ENCODE data around the gene FIBP.
A peak's percentile ranks its signal among the peaks of the same experiment; 100 is the strongest.

The FIBP gene

DNA sequence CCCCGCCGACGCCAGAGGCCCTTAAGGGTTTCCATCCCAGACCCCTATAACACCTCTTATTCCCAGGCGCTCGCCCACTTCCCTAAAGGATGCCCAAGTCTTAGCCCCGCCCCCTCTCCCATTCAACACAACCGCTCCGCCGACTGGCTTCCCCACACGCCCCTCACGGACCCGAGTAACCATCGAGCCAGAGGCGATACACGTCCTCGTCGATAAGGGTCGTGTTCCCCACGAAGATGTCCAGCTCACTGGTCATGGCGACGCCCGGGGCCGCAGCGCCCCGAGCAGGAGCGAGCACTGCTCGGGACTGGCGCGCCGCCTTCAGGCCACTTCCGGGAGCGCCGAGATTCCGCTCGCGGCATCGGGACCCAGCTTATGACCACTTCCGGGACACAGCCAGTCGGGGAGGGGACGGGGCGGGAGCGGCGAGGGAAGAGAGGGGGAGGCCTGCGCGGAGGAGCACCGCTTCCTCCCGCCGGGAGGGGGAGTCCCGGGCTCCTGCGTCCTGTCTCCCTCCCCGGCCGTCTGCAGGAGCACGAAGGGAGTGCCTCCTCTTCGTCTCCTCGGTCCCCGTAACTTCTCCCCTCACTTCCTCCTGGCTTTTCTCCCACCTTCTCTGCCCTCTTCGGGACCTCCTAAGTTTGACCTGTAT, at the start of gene FIBP:
Gene FIBP, minus strand, starts transcription at position 309 of the 652 bp plus-strand sequence. Its CDS starts 53 bp downstream, at position 256.
- DNase-seq = peak; percentile 98

DNA sequence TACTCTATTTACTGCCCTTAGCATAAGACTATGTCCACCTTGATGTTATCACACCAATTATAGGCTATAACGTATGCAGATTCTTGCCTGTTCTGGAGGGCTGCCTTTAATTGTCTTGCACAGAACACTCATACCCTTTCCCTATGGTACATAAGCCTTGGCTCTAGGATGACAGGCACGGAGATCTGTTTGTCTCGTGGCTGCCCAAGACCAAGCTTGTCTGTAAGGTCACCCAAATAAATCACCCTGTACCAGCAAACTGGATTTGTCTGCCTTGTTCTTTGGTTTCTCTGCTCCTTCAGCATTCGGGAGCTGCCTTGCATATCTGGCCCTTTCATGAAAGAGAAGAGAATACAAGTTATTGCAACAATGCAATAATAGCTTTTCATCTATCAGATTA, 49.5 kb upstream of the FIBP start:
- DNase-seq = no peak

DNA sequence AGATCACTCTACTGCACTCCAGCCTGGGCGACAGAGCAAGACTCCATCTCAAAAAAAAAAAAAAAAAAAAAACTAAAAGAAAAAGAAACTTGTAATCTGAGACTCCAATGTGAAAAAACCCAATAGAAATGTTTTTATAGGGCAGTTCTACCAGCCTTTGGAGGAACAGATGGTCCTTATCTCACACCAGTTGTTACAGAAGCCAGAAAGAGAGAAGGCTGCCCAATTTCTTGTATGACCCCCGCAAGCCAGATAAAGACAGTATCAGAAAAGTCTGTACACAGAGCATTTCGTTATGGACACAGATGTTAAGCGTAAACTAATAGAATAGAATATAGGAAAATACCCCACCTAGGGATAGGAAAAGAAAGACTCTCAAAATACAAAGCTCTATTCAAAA, 45.7 kb upstream of the FIBP start:
- no peak for DNase-seq

DNA sequence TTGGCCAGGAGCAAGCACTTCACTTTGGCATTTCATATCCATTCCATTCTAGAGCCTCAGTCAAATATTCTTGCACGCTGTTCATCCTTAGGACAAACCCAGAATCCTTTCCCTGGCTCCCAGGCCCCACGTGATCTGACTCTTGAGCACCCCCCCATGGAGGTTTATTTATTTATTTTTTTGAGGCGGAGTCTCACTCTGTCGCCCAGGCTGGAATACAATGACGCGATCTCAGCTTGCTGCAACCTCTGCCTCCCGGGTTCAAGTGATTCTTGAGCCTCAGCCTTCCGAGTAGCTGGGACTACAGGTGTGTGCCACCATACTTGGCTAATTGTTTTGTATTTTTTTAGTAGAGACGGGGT, 44.3 kb upstream of the FIBP start:
- peak; percentile 54 for DNase-seq

DNA sequence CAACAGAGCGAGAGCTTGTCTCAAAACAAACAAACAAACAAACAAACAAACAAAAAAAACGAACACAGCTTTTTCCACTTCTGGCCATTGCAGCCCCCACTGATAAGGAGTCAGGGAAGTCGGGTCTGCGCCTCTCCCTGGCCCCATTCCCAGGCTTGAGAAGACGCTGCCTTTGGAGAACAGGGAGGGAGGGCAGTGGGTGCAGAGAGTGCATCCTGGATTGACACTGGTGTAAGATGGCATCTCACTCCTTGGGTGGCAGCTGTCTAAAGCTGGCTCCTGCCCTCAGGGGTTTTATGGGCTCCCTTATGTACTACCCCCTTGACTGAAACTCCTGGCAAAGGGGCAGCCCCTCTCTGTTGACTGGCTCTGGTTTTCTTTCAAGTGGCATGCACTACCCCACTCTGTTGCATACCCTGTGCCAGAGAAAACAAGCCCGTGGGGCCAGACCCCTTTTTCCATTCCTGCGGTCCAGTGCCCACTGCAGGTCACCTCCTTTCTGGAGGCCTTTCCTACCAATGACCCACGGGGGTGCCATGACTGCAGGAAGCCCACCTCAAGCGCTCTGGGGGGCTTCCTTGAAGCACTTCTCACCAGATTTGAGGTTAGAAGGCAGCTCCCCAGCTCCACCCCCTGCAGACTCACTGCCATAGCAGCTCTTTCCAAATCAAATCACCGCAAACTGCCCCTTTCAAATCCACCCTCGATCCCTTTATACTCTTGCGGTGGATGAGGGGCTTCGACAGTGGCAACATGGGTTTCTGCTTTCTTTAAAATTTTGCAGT, 43.7 kb upstream of the FIBP start:
- no peak for DNase-seq

DNA sequence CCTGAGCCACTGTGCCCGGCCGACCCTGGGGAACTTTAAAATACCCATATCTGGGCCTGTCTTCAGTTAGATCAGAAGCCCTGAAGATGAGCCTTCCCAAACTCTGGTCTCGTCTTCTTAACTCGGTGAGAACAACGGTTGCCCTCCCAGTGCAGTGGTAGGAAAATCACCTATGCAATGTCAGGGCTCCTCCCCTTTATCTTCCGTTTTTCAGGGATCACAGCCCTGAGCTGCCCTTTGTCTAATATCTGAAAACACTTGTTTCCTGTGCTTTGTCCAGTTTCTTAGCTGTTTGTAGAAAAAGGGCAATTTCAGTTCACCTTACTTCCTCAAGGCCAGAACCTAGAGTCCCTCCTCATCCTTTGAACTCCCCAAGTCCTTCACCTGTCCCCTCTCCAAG, 40.4 kb upstream of the FIBP start:
- DNase-seq = no peak

DNA sequence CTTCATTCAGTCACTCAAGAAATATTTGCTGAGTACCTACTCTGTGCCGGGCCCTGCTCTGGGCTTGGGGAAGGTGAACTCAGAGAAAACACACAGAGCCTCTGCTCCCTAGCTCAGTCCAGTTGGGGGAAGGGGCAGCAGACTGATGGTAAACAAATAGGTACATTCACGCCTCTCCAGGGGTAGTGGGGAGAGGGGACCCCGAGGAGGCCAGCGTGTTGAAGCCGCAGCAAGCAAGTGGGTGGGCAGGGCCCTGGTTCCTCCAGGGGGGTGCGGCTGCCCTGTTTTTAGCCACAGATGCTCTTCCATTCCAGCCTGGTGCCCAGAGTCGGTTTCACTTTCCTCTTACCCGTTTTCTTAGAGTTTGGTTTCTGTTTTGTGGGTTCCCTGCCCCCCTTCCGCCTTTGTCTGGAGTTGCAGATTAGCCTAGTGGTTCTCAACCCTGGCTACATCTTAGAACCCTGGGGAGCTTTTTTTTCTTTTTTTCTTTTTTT, 39.7 kb upstream of the FIBP start:
- no peak for DNase-seq

DNA sequence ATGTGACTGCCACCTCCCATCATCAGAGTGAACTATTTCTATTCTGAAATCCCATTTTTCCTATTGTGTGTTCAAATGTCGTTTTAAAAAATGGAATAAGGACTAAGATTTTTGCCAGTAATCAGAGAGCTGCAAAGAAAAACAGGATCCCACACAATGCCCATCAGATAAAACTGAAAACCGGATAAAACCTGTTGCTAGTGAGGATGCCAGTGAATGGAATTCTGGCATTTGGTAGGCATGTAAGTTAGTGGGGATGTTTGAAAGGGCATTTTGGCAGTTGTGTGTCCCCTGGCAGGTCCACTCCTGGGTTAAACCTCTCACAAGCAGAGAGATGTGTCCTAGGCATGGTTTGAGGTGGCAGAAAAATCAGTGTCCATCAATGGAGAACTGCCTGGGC, 37.1 kb upstream of the FIBP start:
- DNase-seq = no peak

DNA sequence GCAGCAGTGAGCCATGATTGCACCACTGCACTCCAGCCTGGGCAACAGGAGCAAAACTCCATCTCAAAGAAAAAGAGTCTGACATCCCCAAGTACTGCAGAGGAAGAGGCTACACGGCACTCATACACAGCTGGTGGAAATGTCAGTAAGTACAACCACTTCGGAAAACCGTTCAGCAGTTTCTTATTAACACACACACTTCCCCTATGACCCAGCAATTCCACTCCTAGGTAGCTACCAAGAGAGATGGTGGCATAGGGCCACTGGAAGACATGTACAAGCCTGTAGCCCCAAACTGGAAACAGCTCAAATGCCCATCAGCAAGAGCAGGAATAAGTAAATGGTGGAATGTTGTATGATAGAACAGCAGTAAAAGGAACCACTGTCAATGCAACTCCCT, 34.3 kb upstream of the FIBP start:
- DNase-seq = no peak

DNA sequence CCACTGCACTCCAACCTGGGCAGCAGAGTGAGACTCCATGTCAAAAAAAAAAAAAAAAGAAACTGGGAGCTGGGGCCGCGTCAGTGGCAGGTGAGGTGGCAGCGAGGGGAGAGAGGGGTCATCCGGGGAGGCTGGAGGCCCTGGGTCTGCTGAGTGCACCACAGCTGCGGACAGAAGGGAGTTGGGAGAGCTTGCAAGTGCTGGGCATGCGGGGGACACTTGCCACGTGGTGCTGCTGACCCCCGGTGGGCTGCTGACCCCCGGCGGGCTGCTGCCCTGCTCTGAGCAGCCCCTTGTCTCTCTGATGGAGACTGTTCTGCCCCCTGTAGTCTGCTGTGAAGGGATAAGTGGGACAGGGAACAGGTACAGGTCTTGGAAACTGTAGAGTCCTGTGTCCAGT, 33.6 kb upstream of the FIBP start:
- no peak for DNase-seq

DNA sequence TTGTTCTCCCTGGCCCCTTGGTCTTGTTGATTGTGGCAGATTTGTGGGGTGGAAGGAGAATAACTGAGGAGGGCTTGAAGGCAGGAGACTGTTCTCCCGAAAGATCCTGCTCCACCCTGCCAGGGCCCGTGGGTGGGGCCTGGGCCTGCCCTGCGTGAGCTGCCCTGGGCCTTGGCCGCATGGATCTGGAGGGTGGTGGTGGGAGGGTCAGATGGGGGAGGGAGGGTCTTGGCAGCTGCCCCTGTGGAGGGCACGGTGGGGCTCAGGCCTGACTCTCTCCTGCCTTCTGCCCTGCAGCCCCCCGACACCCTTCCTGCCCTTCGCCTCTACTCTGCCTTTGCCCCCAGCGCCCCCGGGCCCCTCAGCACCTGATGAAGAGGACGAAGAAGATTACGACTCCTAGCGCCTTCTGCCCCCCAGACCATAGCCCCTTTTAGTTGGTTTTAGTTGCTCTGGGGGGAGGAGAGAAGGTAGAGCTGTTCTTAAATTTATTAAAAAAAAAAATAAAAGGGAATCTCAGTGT, 32.8 kb upstream of the FIBP start:
- DNase-seq = no peak

DNA sequence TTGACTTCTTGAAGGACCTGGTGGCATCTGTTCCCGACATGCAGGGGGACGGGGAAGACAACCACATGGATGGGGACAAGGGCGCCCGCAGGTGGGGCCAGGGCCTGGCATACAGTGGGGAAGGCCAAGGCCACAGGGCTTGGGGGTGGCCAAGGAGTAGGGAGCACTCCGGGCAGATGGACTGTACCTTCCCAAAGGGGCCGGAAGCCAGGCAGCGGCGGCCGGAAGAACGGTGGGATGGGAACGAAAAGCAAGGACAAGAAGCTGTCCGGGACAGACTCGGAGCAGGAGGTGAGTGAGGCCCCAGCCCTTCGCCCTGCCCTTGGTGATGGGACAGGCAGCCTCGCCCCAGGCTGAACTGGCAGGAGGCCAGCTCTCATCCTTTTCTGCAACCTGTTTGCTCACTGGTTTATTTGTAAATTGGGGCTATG, 32.1 kb upstream of the FIBP start:
- DNase-seq = no peak

DNA sequence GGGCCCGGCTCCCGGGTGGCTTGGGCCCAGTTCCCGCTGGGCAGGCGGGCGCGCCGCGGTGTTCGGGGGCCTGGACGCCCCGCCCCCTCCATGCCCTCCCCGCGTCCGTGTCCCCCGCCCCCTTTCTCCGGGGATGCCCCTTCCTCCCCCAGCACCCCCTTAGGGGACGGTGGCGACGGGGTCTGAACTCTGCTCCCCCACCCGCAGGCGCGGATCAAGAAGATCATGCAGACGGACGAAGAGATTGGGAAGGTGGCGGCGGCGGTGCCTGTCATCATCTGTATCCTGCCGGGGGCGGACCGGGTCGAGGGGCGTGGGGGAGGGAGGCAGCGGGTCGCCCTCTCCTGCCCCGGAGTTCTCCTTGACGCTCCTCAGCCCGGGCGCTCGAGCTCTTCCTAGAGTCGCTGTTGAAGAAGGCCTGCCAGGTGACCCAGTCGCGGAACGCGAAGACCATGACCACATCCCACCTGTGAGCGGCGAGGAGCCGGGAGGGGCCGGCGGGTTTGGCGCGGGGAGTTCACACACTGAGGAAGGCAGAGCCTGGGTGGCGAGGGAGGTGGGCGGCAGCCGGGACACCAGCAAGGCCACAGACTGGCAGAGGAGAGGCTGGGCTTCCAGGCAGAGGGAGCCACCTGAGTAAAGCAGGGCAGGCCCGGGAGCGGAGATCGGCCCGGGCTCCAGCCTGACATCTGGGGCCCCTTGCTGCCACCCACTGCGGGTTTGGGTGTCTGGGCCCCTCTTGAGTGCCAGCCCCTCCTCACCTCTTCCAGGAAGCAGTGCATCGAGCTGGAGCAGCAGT, 31.5 kb upstream of the FIBP start:
- DNase-seq = peak; percentile 66

DNA sequence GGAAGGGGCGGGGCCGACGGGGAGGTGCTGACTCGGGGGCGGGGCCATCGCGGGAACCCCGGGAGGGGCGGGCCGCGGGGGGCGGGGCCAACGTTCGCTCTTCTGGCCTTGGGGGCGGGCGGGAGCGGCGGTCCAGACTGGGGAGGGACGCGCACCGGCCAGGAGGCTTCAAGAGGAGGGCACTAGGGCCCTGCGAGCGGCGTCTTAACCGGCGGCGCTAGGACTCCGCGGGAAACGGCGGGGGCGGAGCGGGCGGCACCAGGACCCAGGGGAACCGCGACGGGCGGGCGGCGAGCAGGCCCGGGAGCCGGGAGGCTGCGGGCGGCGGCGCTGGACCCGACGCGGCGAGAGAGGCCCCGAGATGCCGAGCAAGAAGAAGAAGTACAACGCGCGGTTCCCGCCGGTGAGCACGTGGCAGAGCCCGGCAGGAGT, 30.9 kb upstream of the FIBP start, which contains the start of gene DRAP1:
Gene DRAP1, plus strand, starts transcription at position 286 of the 432 bp plus-strand sequence. Its CDS starts 76 bp downstream, at position 362.
- DNase-seq = peak; percentile 99

DNA sequence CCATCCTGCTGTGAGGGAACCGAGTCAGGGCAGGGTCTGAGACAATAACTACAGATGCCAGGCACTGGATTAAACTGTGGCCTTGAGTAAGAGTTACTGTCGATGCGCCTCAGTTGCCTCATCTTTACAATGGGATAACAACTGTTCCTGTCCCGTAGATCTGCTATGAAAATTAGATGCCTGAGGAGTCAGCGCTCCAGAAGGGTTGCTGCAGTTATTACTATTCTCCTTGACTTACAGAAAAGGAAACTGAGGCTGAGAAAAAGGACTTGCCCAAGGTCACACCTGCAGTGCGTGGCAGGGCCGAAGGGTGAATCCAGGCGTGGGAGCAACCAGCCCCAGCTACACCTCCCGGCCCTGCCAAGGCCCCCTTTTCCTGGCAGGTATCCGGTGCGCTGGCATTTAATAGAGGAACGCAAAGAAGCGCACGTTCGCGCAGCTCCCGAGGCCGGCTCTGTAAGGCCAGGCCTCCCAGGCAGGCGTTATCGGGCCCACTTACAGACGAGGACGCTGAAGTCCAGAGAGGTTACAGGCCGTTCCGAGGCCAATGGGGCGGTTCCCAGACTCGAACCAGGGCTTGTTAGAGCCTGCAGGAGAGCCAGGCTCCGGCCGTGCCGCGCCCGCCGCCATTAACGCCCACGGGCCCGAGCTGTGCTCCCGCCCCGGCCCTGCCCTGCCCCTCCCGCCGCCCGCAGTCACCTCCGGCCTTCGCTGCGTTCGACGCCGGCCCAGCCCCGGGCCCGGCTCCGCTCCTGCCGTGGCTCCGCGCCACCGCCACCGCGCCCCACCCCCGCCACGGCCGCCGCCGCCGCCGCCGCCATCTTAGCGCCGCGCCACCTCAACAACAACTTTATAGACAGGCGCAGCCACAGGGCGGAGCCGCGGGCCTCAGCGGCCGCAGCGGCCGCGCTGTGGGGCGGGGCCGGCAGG, 30.2 kb upstream of the FIBP start, which contains the start of gene C11orf68:
Gene C11orf68, minus strand, starts transcription at position 852 of the 930 bp plus-strand sequence. Its CDS starts 31 bp downstream, at position 821.
- DNase-seq = peak; percentile 67

DNA sequence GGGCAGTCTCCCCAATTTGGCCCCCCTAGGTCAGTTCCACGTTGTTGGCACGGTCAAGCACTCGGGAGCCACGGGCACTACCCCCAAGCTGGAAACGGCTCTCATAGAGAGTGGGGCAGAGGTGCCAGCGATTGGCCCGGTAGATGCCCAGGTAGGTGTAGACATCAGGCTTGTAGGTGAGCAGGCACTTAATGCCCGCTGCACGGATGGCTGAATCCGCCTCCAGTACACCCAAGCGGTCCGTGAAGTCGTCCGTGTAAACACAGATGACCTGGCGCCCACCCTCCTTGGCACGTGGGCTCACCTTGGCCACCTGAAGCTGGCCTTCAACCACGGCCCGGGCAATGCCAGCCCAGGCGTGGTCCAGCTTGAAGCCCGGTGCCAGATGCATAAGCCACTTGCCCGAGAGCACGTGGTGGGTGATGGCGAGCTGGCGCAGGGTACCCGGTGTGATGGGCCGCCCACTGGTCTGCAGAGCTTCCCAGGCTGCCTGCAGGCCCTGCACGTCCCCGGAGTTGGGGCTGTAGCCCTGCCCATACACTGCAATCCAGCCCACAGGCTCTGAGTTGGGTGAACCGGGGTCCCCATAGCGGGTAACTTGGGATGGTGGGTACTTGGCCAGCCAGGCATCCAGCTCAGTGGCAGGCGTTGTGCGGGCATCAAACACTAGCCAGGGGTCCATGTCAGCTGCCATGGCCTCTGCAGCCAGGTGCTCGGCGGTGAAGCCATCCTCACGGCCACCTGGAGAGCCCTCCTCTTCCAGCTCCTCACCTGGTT, 29.4 kb upstream of the FIBP start:
- DNase-seq = no peak

DNA sequence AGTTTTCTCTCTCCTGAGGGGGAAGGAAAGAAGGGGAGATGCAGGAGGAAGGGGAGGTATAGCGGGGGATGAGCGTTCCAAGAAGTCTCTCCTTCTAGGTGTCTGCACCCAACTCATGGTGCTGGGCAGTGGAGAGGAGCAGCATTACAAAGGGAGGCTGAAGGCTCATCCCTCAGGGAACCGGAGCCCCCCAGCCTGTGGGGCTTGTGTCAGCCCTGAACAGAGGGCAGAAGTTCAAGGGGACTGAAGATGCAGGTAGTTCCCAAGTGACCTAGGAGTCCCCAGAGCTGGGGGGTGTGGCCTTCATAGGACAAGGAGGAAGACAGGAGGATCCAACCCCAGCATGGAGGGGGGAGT, 28.8 kb upstream of the FIBP start:
- DNase-seq = no peak

DNA sequence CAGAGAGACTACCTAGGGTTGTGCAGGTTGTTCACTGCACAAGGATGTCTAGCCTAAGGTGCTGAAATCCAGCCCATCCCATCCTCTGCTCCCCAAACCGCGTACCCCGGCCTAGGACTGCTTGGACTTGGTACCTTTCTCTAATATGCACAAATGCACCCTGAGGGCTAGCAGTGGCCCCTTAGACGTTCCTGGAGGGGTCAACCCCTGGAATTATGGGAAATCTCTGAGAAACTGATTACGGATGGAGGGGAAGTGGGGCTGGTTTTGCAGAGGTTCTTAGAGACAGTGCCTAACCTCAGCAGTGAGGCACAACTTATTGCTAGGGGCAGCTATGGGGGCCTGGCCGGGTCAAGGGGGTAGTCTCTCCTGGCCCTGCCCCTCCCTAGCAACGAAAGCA, 28.1 kb upstream of the FIBP start:
- no peak for DNase-seq

DNA sequence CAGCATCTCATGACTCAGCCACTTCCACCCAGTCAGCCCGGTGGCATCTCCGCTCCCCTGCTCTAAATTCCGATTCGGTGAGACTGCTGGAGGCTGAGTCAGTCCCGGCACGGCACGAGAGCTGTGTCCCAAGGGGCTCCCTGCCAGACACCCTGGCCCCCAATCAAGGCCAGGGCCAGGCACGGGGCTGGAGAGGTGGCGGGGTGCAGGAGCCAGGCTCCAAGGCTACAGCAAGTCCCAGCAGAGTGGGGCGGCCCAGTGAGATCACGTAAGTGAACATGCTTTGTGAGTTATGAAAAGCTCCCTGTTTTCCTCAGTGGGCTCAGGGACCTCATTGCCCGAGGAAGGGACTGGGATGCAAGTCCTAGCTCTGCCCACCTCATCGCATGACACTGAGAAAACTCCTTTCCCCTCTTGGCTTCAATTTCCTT, 27.6 kb upstream of the FIBP start:
- peak; percentile 36 for DNase-seq

DNA sequence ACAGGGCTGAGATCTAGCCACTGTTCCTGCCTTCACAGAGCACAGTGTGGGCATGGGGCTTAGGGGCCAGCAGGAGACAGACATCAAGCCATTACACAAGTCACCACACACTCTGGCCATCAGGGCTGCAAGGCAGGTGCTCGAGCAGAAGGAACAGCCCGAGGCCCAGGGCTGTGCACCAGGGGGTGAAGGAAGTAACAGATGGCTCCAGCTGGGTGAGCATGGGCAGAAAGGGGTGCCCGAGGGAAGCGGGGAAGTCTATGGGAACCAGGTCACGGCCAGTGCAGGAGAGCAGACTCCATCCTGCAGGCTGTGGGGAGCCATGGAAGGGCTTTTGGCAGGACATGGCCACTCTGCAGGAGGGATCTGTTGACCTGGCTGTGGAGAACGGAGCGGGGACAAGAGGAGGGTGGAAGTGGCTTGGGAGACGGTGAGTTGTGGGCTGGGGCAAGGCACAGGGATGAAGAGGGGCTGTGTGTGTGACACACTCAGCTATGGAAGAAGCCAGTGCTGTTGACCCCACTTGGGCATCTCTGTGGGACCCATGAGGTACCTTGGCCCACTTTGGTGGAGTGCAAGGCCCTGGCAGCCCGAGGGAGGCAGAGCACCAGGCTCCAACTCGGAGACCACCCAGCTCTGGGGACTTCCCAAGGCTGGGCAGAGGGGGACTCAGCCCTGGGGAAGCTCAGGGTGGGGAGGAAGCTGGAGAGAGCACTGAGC, 27.0 kb upstream of the FIBP start:
- peak; percentile 54 for DNase-seq
